Stomach (tissue), 9 donors: ENCODE measurements around the gene WDR70. TPM values are rescaled to one million over a fixed set of nuclear protein-coding genes. Genes with fewer than 3 reads are reported as not detected.

Experiments used
- DNase-seq, 2 donors: peaks; one replicate each; pipeline versions ENCODE4 v3.0.0 to v3.0.0-alpha.2; 2013 to 2019
- H3K27ac ChIP-seq, 5 donors: fragments of 200-600 bp in 4 of 5; sonication (generic) in 4 of 5; one replicate each; pipeline ENCODE4 v1.5.1; 2013 to 2019; ENCODE audit warnings: mild to moderate bottlenecking in 1 of 5, moderate library complexity in 1 of 5
- H3K27me3 ChIP-seq, 3 donors: fragments of 200-600 bp; sonication (generic); one replicate each; pipeline ENCODE4 v1.5.1; 2017 to 2019; ENCODE audit warnings: mixed run types in 1 of 3
- H3K36me3 ChIP-seq, 4 donors: fragments of 200-600 bp; sonication (generic); 1 replicate in 3 of 4; 2 replicates in 1 of 4; pipeline ENCODE4 v1.5.1; 2016 to 2019
- H3K4me1 ChIP-seq, 4 donors: fragments of 200-600 bp; sonication (generic); one replicate each; pipeline ENCODE4 v1.5.1; 2016 to 2019
- H3K4me3 ChIP-seq, 4 donors: fragments of 200-600 bp; sonication (generic) in 3 of 4; one replicate each; pipeline ENCODE4 v1.5.1; 2016 to 2019; ENCODE audit warnings: mild to moderate bottlenecking in 1 of 4
- H3K9me3 ChIP-seq, 4 donors: fragments of 200-600 bp; sonication (generic); one replicate each; pipeline ENCODE4 v1.5.1; 2016 to 2019
- EP300 ChIP-seq: sonication (generic); formaldehyde crosslinking; IDR thresholded peaks from one replicate; pipeline ENCODE4 v1.6.1; 2017; ENCODE audit warnings: antibody characterized with exemption
- POLR2A ChIP-seq, 4 donors: fragments of 450-650 bp; IDR thresholded peaks; one replicate each; pipeline ENCODE4 v1.6.1; 2016; ENCODE audit warnings: antibody characterized with exemption in 4 of 4, control low read depth in 2 of 4, mild to moderate bottlenecking in 1 of 4, moderate library complexity in 1 of 4
- POLR2AphosphoS5 ChIP-seq, 3 donors: sonication (generic); formaldehyde crosslinking; IDR thresholded peaks; one replicate each; pipeline ENCODE4 v1.6.1; 2016; ENCODE audit warnings: antibody characterized with exemption in 3 of 3
- WGBS, 5 donors: extraction: QIAGEN DNeasy Blood & Tissue Kit in 3 of 5; methylation state at CpG; one replicate each; pipeline versions ENCODE4 v1.1.5 to v1.1.7; 2013 to 2018; 5-methylcytosine and 5-hydroxymethylcytosine counted together
- intact Hi-C: fragments of 100-400 bp; cut with DNase I; formaldehyde crosslinking; loops from one replicate; pipeline ENCODE4 v1.15.1; 2023; ENCODE audit warnings: low total_unique reads
- polyA plus RNA-seq, 3 donors: library from polyadenylated mRNA; stranded (reverse); fragments of 200-250 nt; gene quantifications; one replicate each; pipeline ENCODE4 v1.2.3, GENCODE V29; 2013
- total RNA-seq, 5 donors: library from RNA; depleted of rRNA; stranded (reverse); fragments of >200 nt; gene quantifications; one replicate each; pipeline versions ENCODE4 v1.1.0 to v1.2.3, GENCODE V29; 2014 to 2016
- TF ChIP-seq, protein P1 (sequence below), 7 experiments: fragments of 450-650 bp in 4 of 7; fragments of 200-600 bp in 3 of 7; sonication (generic) in 3 of 7; IDR thresholded peaks; one replicate each; pipeline ENCODE4 v1.5.1; 2016 to 2019; ENCODE audit warnings: antibody characterized with exemption in 7 of 7, control low read depth in 2 of 7, mild to moderate bottlenecking in 1 of 7
- donor health status: healthy with polysubstance abuse.
- donor health status: Bipolar disorder and iron deficiency.
- donor health status: healthy.

The WDR70 gene
- total and polyA plus RNA-seq, 8 donors, result 13.0 to 131 (median 35.0) TPM

GRCh38 chr5:37657046-37657445 is 277.9 kb downstream of the WDR70 start:
- Histone ChIP-seq H3K36me3 (no peaks in the 10 kb centered on the region), H3K9me3 (peaks cover 0 to 7% (median 2%) of the 10 kb centered on the region in 4 donors), H3K27ac (no peak overlapping the region), H3K27me3 (no peaks in the 10 kb centered on the region), H3K4me1 (peaks cover 0 to 9% (median 3%) of the 10 kb centered on the region in 4 donors), H3K4me3 (no peak overlapping the region)
- TF ChIP-seq EP300, result no peak
- TF ChIP-seq, protein P1, sequence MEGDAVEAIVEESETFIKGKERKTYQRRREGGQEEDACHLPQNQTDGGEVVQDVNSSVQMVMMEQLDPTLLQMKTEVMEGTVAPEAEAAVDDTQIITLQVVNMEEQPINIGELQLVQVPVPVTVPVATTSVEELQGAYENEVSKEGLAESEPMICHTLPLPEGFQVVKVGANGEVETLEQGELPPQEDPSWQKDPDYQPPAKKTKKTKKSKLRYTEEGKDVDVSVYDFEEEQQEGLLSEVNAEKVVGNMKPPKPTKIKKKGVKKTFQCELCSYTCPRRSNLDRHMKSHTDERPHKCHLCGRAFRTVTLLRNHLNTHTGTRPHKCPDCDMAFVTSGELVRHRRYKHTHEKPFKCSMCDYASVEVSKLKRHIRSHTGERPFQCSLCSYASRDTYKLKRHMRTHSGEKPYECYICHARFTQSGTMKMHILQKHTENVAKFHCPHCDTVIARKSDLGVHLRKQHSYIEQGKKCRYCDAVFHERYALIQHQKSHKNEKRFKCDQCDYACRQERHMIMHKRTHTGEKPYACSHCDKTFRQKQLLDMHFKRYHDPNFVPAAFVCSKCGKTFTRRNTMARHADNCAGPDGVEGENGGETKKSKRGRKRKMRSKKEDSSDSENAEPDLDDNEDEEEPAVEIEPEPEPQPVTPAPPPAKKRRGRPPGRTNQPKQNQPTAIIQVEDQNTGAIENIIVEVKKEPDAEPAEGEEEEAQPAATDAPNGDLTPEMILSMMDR (IDR thresholded peaks at IDR 0.05), result no peak
- TF ChIP-seq POLR2AphosphoS5 (IDR thresholded peaks at IDR 0.05), result no peak
- TF ChIP-seq POLR2A (IDR thresholded peaks at IDR 0.05), result no peak
- DNase-seq, result no peak
- intact Hi-C loops, result no loop called here
- WGBS, 5 donors, result 72 to 98% (median 88%) methylated on average over 4 of the region's 4 CpGs

DNA sequence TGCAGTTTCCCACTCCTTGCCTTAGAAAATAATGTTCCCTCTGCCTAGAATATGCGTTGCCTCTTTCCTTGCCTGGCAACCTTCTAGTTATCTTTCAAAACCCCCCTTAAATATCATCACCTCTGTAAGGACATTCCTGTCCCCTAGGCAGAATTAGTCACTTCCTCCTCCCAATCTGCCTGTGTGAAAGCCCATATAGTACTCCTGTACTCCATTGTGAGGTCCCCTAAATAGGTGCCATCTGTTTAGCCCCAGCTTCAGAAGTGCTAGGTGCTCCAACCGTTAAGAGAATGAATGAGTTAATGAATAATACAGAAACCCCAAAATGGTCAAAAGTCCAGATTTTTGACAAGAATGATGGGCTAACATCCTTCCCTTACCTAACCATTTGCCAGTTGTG is 279.3 kb downstream of the WDR70 start:
- peaks cover 0 to 11% (median 5%) of the 10 kb centered on the region in 4 donors for H3K4me1 ChIP-seq
- no peak for DNase-seq
- H3K27me3 ChIP-seq, result no peaks in the 10 kb centered on the region
- intact Hi-C loops, result no loop called here
- peaks cover 0 to 7% (median 2%) of the 10 kb centered on the region in 4 donors for H3K9me3 ChIP-seq
- TF ChIP-seq POLR2AphosphoS5 (IDR thresholded peaks at IDR 0.05) (no peak), POLR2A (IDR thresholded peaks at IDR 0.05) (no peak), EP300 (no peak)
- TF ChIP-seq, protein P1 (IDR thresholded peaks at IDR 0.05), result no peak
- no peak overlapping the region for H3K4me3 ChIP-seq
- no peaks in the 10 kb centered on the region for H3K36me3 ChIP-seq
- H3K27ac ChIP-seq, result no peak overlapping the region
- WGBS, 5 donors, result 80 to 87% (median 83%) methylated on average over 2 of the region's 2 CpGs

DNA sequence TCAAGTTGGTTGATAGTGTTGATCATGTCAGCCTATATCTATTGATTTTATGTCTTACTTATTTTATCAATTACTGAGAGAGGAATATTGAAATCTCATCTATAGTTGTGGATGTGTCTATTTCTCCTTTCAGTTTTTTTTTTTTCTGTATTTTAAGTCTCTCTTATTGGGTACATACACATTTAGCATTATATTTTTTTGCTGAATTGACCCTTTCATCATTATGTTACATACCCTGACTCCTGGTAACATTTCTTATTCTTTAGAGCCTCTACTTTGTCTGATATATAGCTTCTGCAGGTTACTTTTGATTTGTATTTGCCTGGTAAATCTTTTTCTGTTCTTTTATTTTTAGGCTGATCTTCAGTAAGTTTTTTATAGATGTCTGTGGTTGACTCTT is 281.2 kb downstream of the WDR70 start:
- H3K4me1 ChIP-seq, result peaks cover 0 to 15% (median 6%) of the 10 kb centered on the region in 4 donors
- no peak for TF ChIP-seq POLR2A (IDR thresholded peaks at IDR 0.05)
- H3K36me3 ChIP-seq, result no peaks in the 10 kb centered on the region
- DNase-seq, result no peak
- H3K4me3 ChIP-seq, result no peak overlapping the region
- intact Hi-C loops, result no loop called here
- no peaks in the 10 kb centered on the region for H3K27me3 ChIP-seq
- H3K9me3 ChIP-seq, result no peaks in the 10 kb centered on the region
- no peak overlapping the region for H3K27ac ChIP-seq

DNA sequence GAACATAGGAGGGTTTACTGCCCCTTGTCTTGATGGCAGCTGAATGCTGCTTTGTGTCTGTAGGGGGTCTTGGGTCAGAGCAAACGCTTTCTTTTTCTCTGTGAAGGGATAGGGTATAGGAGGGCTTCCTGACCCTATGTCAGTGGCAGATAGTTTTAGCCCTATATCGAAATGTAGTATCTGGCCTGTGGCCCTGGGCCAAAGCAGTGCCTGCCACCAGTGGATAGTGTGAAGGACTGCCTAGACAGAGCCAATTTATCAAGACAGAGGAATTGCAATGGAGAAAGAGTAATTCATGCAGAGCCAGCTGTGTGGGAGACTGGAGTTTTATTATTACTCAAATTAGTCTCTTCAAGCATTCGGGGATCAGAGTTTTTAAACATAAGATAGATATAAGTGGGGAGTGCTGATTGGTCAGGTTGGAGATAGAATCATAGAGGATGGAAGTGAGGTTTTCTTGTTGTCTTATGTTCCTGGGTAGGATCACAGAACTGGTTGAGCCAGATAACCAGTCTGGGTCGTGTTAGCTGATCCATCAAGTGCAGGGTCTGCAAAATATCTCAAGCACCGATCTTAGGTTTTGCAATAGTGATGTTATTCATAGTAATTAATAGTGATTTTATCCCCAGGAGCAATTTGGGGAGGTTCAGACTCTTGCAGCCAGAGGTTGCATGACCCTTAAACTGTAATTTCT is 282.3 kb downstream of the WDR70 start:
- TF ChIP-seq EP300, result no peak
- TF ChIP-seq, protein P1 (IDR thresholded peaks at IDR 0.05), result no peak
- TF ChIP-seq POLR2A (IDR thresholded peaks at IDR 0.05), result no peak
- TF ChIP-seq POLR2AphosphoS5 (IDR thresholded peaks at IDR 0.05), result no peak
- no peaks in the 10 kb centered on the region for H3K9me3 ChIP-seq
- H3K27ac ChIP-seq, result no peak overlapping the region
- 64 to 81% (median 68%) methylated on average over 5 of the region's 5 CpGs for WGBS, 5 donors
- no peak overlapping the region for H3K4me3 ChIP-seq
- no peak for DNase-seq
- peaks cover 0 to 21% (median 7%) of the 10 kb centered on the region in 4 donors for H3K4me1 ChIP-seq
- H3K36me3 ChIP-seq, result no peaks in the 10 kb centered on the region
- no peaks in the 10 kb centered on the region for H3K27me3 ChIP-seq
- intact Hi-C loops, result no loop called here

DNA sequence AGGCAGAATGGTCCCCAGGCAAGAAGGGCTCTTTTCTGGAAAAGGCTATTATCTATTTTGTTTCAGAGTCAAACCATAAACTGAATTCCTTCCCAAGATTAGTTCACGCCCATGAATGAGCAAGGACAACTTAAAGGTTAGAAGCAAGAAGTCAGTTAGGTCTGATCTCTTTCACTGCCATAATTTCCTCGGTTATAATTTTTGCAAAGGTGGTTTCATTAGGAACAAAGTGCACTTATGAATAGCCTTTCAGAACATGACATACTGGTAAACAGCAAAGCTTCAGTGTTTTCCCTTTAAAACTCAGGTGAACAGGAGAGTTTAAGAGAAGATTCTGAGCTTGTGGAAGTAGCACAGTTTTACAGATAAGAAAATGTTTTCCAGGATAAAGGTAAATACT is 282.8 kb downstream of the WDR70 start:
- 63 to 82% (median 71%) methylated on average over 2 of the region's 2 CpGs for WGBS, 5 donors
- Histone ChIP-seq H3K27ac (no peak overlapping the region), H3K27me3 (no peaks in the 10 kb centered on the region), H3K9me3 (no peaks in the 10 kb centered on the region), H3K4me1 (peaks cover 0 to 21% (median 7%) of the 10 kb centered on the region in 4 donors), H3K4me3 (no peak overlapping the region), H3K36me3 (no peaks in the 10 kb centered on the region)
- TF ChIP-seq, protein P1 (IDR thresholded peaks at IDR 0.05), result no peak
- TF ChIP-seq EP300, result no peak
- intact Hi-C loops, result no loop called here
- no peak for DNase-seq
